Measurements from ENCODE around the gene VSTM2B.
"Not testable (repeated sequence)": the region's sequence is repeated elsewhere in the genome, so short reads cannot be mapped to it uniquely, and the experiment has no call there.

VSTM2B gene

DNA sequence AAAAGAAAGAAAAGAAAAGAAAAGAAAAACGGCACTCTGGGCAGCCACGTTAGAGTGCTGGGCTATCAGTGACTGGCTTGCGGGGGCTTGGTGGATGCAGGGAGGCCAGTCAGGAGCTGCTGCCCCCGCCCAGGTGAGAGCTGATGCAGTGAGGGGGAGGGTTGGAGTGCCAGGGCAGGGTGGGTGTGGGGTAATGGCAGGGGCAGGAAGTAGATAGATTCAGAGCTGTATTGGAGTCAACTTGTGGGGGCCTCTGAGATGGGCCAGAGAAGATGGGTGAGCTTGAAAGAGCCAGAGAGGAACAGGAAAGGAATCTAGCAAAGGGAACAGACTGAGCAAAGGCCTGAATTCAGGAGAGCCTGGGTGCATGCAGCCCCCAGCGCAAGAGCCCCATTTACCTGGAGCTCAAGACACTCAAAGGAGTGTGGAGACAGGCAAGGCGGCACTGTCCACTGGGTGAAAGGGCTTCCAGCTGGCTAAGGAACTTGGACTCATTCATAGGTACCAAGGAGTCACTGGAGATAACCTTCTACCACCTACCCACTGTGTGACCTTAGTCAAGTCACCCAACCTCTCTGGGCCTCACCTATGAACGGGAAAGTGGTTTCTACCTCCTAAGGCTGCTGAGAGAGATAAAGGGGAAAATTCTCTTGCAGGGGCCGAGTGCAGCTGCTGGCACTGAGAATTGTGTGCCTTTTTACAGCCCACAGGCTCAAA lies 20.2 kb downstream of the VSTM2B start:
- DNase-seq (ENCODE audit: low spot score) = no peak

GRCh38 chr19:29546583-29547190 lies 20.9 kb downstream of the VSTM2B start:
- no peak for DNase-seq (ENCODE audit: low spot score)

- no peak for DNase-seq (ENCODE audit: low spot score)
These were observed 21.7 kb downstream of the VSTM2B start for GRCh38 chr19:29547361-29547960.

- DNase-seq (ENCODE audit: low spot score) = no peak
These were observed 22.2 kb downstream of the VSTM2B start for GRCh38 chr19:29547981-29548380.

DNA sequence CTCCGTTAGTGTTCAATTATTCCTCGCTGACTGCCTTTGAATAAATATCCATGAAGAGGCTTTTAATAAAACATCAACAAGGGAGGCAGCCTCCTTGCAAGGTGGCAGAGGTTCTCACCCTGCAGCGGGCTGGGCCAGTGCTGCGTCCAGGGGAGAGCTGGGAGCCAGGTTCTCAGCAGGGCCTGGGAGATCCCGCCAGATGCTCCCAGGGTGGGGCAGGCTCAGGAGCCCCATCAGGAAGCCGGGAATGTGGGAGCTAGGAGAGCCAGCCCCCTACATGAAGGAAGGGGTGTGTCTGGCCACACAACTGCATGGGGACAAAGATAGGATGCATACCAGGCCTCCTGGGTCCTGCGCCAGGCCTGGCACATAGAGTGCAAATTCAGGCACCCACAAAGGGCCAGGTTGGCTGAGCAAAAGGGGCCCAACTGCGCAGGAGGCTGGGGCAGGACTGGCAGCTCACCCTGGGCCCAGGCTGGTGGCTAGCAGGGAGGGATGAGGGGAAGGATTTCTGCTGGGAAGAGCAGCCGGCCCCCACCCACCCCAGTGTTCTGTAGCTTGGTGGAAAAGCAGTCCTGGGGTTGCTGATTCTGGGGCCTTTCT lies 22.8 kb downstream of the VSTM2B start:
- DNase-seq (ENCODE audit: low spot score) = no peak

- no peak for DNase-seq (ENCODE audit: low spot score)
These were observed 23.6 kb downstream of the VSTM2B start for GRCh38 chr19:29549105-29550070.

DNA sequence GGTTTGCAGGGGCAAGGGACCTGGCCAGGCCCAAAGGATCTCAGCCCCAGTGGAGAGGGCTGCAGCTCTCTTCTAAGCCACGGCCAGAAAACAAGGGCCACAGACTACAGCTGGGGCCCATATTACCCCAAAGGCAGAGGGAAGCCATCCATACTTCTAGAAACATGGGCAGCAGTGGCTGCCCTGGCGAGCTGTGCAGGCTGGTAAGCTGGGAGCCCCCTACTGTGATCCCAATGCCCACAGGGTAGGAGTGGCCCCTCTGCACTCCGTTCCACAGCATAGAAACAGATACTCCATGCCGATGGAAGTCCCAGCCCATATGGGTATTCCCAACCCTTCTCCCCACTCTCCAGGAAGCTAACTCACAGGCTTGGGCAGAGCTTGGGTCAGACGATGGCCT lies 25.1 kb downstream of the VSTM2B start:
- DNase-seq (ENCODE audit: low spot score) = no peak

- no peak for DNase-seq (ENCODE audit: low spot score)
These were observed 26.0 kb downstream of the VSTM2B start for GRCh38 chr19:29551774-29552173.

GRCh38 chr19:29552454-29553280 lies 26.9 kb downstream of the VSTM2B start:
- no peak for DNase-seq (ENCODE audit: low spot score)

DNA sequence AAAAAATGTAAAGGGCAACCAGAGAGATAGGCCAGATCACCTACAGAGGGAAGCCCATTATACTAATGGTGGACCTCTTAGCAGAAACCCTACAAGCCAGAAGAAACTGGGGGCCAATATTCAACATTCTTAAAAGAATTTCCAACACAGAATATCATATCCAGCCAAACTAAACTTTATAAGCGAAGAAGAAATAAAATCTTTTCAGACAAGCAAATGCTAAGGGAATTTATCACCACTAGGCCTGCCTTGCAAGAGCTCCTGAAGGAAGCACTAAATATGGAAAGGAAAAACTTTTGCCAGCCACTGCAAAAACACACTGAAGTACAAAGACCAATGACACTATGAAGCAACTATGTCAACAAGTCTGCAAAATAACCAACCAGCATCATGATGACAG lies 28.4 kb downstream of the VSTM2B start:
- DNase-seq (ENCODE audit: low spot score) = no peak

DNA sequence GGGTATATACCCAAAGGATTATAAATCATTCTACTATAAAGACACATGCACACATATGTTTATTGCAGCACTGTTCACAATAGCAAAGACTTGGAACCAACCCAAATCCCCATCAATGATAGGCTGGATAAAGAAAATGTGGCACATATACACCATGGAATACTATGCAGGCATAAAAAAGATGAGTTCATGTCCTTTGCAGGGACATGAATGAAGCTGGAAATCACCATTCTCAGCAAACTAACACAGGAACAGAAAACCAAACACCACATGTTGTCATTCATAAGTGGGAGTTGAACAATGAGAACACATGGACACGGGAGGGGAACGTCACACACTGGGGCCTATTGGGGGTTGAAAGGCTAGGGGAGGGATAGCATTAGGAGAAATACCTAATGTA lies 33.3 kb downstream of the VSTM2B start:
- DNase-seq (ENCODE audit: low spot score) = not testable (repeated sequence)

- no peak for DNase-seq (ENCODE audit: low spot score)
These were observed 33.9 kb downstream of the VSTM2B start for GRCh38 chr19:29559743-29560142.

GRCh38 chr19:29560313-29561075 lies 34.7 kb downstream of the VSTM2B start:
- DNase-seq (ENCODE audit: low spot score) = no peak

DNA sequence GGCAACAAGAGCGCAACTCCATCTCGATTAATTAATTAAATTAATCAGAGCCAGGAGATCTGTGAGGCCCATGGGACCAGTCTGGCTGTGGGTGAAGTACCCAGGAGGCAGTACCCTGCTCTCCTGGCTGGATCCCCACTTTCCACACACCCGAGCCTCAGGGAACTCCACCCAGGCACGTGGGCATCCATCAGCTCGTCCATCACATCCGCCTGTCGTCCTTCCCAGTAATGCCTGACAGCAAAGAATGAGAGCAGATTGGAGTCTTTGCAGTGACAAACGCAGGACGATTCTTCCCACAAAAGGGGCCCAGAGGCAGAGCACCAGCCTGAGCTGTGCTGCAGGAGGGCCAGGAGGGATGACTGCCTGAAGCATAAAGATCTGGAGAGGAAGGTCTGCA lies 35.8 kb downstream of the VSTM2B start:
- no peak for DNase-seq (ENCODE audit: low spot score)

DNA sequence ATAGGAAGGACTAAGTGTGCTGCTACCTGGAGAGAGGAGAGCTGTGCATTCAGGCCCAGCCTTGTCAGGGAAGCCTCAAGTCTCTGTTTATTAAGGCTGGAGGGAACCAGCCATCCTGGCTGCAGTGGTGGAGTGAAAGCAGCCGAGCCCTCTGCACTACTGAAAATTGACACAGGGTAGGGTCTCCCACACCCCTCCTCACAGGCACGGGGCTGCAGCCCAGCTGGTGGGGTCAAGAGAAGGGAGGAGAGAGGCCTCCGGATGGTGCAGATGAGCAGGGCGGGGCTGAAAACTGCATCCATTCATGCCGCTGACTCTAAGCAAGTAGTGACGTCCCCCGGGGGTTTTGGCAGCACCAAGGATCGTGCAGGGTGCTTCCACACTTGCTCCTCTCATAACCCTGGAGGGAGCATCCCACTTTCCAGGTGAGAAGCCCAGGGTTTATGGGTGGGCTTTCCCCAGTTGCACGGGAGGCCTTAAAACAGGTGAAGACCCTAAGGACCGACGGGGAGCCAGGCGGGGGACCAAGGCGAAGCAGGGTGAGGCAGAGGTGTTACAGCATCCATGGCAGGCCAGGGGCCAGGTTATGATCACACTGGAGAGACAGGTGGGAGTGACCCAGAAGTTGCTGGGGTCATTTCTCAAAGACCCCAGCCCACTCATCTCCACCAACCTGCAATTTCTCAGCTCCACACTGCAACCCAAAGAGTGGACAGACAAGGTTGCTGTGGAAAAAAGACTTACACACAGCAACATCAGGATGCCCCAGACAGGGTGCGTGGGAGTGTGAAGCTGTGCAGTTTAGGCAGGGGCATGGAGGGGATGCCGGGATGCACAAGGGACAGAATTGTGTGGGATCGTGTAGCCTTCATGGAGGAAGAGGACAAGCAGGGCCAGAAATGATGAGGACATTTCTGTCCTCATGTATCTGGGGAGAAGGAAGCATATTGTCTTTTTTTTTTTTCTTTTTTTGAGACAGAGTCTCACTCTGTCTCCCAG lies 36.8 kb downstream of the VSTM2B start:
- DNase-seq (ENCODE audit: low spot score) = no peak

DNA sequence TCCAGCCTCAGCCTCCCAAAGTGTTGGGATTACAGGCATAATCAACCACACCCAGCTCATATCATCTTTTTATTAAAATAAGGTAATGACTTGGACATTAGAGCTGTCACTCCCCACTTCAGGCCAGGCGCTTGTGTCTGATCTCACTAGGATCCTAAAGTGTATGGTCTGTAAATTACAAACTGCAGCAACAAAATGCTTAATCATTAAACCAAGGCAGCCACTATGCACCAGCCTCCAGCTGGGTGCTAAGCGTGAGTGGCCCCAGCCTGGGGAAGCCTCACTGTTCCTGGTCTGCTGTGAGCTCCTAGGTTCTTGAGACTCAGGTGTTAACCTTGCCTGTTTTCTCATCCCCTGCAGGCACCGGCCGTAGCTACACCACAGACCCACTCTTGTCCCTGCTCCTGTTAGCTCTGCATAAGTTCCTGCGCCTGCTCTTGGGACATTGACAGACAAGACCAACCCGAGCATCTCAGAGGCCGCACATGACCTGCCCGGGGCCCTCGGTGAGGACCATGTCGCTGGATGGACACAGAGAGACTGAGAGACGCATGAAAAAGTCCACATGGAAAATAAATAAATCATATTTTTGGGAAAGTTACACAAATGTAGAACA lies 37.8 kb downstream of the VSTM2B start:
- no peak for DNase-seq (ENCODE audit: low spot score)

DNA sequence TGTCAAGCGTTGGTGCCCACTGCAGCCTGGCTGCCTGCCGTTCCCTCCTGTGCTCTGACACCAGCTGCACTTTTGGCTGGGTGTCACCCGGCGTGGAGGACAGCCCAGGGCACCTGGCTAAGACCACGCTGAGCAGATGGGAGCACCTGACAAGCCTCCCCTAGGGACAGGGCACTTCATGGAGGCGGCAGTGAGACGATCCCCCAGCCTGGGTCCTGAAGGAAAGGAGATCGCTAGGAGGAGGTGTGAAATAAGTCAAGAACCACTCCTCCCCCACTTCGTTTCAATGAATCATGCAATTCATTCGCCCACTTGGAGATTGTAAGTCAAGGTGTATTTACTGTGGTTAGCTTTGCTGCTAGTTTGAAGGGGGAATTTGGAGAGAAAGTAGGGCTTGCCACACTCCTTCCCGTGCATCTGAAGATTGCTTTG lies 38.8 kb downstream of the VSTM2B start:
- DNase-seq (ENCODE audit: low spot score) = no peak

GRCh38 chr19:29565171-29565570 lies 39.4 kb downstream of the VSTM2B start:
- DNase-seq (ENCODE audit: low spot score) = no peak
